ENCODE measurements around the gene SLX9. TPM values are rescaled to one million over a fixed set of nuclear protein-coding genes. Genes with fewer than 3 reads are reported as not detected.

The SLX9 gene
- total RNA-seq, 1 experiment from 2014 or later: 31.6 TPM

Other genes starting within 250 kb of the SLX9 start
- not detected in 2 replicates for gene KRTAP10-12, start 242.9 kb upstream of the SLX9 start, total RNA-seq (2014; rRNA removed; shearing (Covaris generic))
- gene TSPEAR, start 228.5 kb upstream of the SLX9 start, total RNA-seq (2014; rRNA removed; shearing (Covaris generic)): not detected in 2 replicates
- gene UBE2G2, start 138.2 kb upstream of the SLX9 start, total RNA-seq (2014; rRNA removed; shearing (Covaris generic)): 74.7 and 110 TPM in 2 replicates
- 137 and 173 TPM in 2 replicates for gene SUMO3, start 122.0 kb upstream of the SLX9 start, total RNA-seq (2014; rRNA removed; shearing (Covaris generic))
- gene PTTG1IP, start 66.3 kb upstream of the SLX9 start, total RNA-seq (2014; rRNA removed; shearing (Covaris generic)): 403 and 590 TPM in 2 replicates
- gene ITGB2, start 19.1 kb upstream of the SLX9 start, total RNA-seq (2014; rRNA removed; shearing (Covaris generic)): 116 and 120 TPM in 2 replicates
- gene ADARB1, start 134.6 kb downstream of the SLX9 start, total RNA-seq (2014; rRNA removed; shearing (Covaris generic)): 6.7 and 7.9 TPM in 2 replicates

Data from SJSA1 (cell line).